ENCODE measurements around the gene PCBP3.

The PCBP3 gene

GRCh38 chr21:45859762-45860357 lies 216.3 kb downstream of the PCBP3 start:
- no peak for TF ChIP-seq CTCF (conservative IDR thresholded peaks at IDR 0.05; ENCODE audit: low read depth, low read length)
- no peak for DNase-seq (ENCODE audit: low read depth)
- H3K4me3 ChIP-seq (ENCODE audit: low read length), result no peak overlapping the region

GRCh38 chr21:45860493-45861155 lies 217.1 kb downstream of the PCBP3 start:
- H3K4me3 ChIP-seq (ENCODE audit: low read length), result no peak overlapping the region
- no peak for DNase-seq (ENCODE audit: low read depth)
- TF ChIP-seq CTCF (conservative IDR thresholded peaks at IDR 0.05; ENCODE audit: low read depth, low read length), result no peak

- DNase-seq (ENCODE audit: low read depth), result no peak
- no peak for TF ChIP-seq CTCF (conservative IDR thresholded peaks at IDR 0.05; ENCODE audit: low read depth, low read length)
Observed at GRCh38 chr21:45861156-45861870, 217.8 kb downstream of the PCBP3 start.

GRCh38 chr21:45862543-45863207 lies 219.2 kb downstream of the PCBP3 start:
- no peak for TF ChIP-seq CTCF (conservative IDR thresholded peaks at IDR 0.05; ENCODE audit: low read depth, low read length)
- no peak for DNase-seq (ENCODE audit: low read depth)
- no peak overlapping the region for H3K4me3 ChIP-seq (ENCODE audit: low read length)

More at GRCh38 chr21:45861156-45861870, 217.8 kb downstream of the PCBP3 start:
- no peak overlapping the region for H3K4me3 ChIP-seq (ENCODE audit: low read length)

- no peak for TF ChIP-seq CTCF (conservative IDR thresholded peaks at IDR 0.05; ENCODE audit: low read depth, low read length)
- no peak for DNase-seq (ENCODE audit: low read depth)
- H3K4me3 ChIP-seq (ENCODE audit: low read length), result no peak overlapping the region
Observed at GRCh38 chr21:45863267-45863666, 219.7 kb downstream of the PCBP3 start.

GRCh38 chr21:45863751-45864150 lies 220.2 kb downstream of the PCBP3 start:
- no peak for TF ChIP-seq CTCF (conservative IDR thresholded peaks at IDR 0.05; ENCODE audit: low read depth, low read length)
- DNase-seq (ENCODE audit: low read depth), result no peak

More at GRCh38 chr21:45863751-45864150, 220.2 kb downstream of the PCBP3 start:
- no peak overlapping the region for H3K4me3 ChIP-seq (ENCODE audit: low read length)

All from retinal pigment epithelial cell (primary cell).